ENCODE measurements around the gene C16orf95.

GRCh38 chr16:87352818-87353217, 35.6 kb upstream of the C16orf95 start:
- no peak for TF ChIP-seq LEF1 (IDR thresholded peaks at IDR 0.05; ENCODE audit: borderline replicate concordance)
- TF ChIP-seq FOXM1 (IDR thresholded peaks at IDR 0.05; ENCODE audit: borderline replicate concordance) = no peak
- TF ChIP-seq FOXK2 (IDR thresholded peaks at IDR 0.05) = no peak
- TF ChIP-seq PKNOX1 (IDR thresholded peaks at IDR 0.05) = no peak
- no peak for TF ChIP-seq TARDBP (IDR thresholded peaks at IDR 0.05)

Measured in HEK293T (cell line).